CD4-positive, alpha-beta T cell treated with Interleukin-6 at 100 ng/mL for 8 hours (primary cell): Measurements from ENCODE around the gene AKR1C3.
"Not testable (repeated sequence)": the region's sequence is repeated elsewhere in the genome, so short reads cannot be mapped to it uniquely, and the experiment has no call there.

Experiments
- DNase-seq: peaks from one replicate; pipeline ENCODE4 v3.0.0-alpha.2; 2020; ENCODE audit warnings: mixed read lengths, low spot score

The AKR1C3 gene

GRCh38 chr10:5088703-5089261 is 5.4 kb upstream of the AKR1C3 start:
- no peak for DNase-seq

- DNase-seq, result no peak
Measured at GRCh38 chr10:5089865-5090264, 4.3 kb upstream of the AKR1C3 start.

- DNase-seq, result no peak
Measured at GRCh38 chr10:5090551-5090950, 3.7 kb upstream of the AKR1C3 start.

- DNase-seq, result no peak
Measured at GRCh38 chr10:5091196-5091595, 3.0 kb upstream of the AKR1C3 start.

GRCh38 chr10:5092375-5092774 is 1.8 kb upstream of the AKR1C3 start:
- DNase-seq, result no peak

GRCh38 chr10:5092848-5093790 is 1.1 kb upstream of the AKR1C3 start:
- DNase-seq, result no peak

- DNase-seq, result no peak
Measured at GRCh38 chr10:5095687-5096086, 1.5 kb downstream of the AKR1C3 start.

- DNase-seq, result no peak
Measured at GRCh38 chr10:5096108-5096507, 1.9 kb downstream of the AKR1C3 start.

GRCh38 chr10:5102479-5102878 is 8.3 kb downstream of the AKR1C3 start:
- DNase-seq, result not testable (repeated sequence)

- no peak for DNase-seq
Measured at GRCh38 chr10:5103481-5103880, 9.3 kb downstream of the AKR1C3 start.

GRCh38 chr10:5105626-5106025 is 11.4 kb downstream of the AKR1C3 start:
- no peak for DNase-seq

- DNase-seq, result no peak
Measured at GRCh38 chr10:5106553-5106952, 12.3 kb downstream of the AKR1C3 start.

GRCh38 chr10:5107860-5108526 is 13.8 kb downstream of the AKR1C3 start:
- no peak for DNase-seq

GRCh38 chr10:5108658-5109416 is 14.6 kb downstream of the AKR1C3 start:
- DNase-seq, result no peak

- DNase-seq, result not testable (repeated sequence)
Measured at GRCh38 chr10:5109861-5110260, 15.6 kb downstream of the AKR1C3 start.

- DNase-seq, result no peak
Measured at GRCh38 chr10:5116621-5117020, 22.4 kb downstream of the AKR1C3 start.

- DNase-seq, result no peak
Measured at GRCh38 chr10:5117026-5117425, 22.8 kb downstream of the AKR1C3 start.

GRCh38 chr10:5119997-5120396 is 25.8 kb downstream of the AKR1C3 start:
- not testable (repeated sequence) for DNase-seq

- DNase-seq, result no peak
Measured at GRCh38 chr10:5123886-5124285, 29.7 kb downstream of the AKR1C3 start.

GRCh38 chr10:5125315-5126044 is 31.3 kb downstream of the AKR1C3 start:
- no peak for DNase-seq

- no peak for DNase-seq
Measured at GRCh38 chr10:5135581-5135980, 41.4 kb downstream of the AKR1C3 start.
